ENCODE data around the gene MIEF1.

DNA sequence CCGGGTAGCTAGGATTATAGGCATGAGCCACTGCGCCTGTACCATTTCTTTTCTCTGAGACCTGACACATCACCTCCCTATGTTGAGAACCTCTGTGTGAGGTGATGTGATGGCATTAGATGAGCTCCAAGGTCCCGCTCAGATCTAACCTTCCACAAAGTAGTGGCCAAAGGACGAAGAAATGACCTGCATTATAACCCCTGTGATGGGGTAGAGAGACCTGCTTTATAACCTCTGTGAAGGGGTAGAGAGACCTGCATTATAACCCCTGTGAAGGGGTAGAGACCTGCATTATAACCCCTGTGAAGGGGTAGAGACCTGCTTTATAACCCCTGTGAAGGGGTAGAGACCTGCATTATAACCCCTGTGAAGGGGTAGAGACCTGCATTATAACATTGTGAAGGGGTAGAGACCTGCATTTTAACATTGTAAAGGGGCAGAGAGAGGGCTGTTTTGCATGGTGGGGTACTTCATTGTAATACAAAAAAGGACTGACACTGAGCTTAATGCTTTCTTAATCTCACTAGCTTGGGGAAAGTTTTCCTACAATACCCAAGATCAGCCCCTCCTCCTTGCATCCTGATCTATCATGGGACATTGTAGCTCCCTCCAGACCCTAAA lies 8.5 kb downstream of the MIEF1 start:
- TF ChIP-seq, protein P1, sequence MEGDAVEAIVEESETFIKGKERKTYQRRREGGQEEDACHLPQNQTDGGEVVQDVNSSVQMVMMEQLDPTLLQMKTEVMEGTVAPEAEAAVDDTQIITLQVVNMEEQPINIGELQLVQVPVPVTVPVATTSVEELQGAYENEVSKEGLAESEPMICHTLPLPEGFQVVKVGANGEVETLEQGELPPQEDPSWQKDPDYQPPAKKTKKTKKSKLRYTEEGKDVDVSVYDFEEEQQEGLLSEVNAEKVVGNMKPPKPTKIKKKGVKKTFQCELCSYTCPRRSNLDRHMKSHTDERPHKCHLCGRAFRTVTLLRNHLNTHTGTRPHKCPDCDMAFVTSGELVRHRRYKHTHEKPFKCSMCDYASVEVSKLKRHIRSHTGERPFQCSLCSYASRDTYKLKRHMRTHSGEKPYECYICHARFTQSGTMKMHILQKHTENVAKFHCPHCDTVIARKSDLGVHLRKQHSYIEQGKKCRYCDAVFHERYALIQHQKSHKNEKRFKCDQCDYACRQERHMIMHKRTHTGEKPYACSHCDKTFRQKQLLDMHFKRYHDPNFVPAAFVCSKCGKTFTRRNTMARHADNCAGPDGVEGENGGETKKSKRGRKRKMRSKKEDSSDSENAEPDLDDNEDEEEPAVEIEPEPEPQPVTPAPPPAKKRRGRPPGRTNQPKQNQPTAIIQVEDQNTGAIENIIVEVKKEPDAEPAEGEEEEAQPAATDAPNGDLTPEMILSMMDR (IDR thresholded peaks at IDR 0.05 in 4 of 5, conservative IDR thresholded peaks at IDR 0.05 in 1 of 5) = no peak
- no peak for TF ChIP-seq POLR2A (IDR thresholded peaks at IDR 0.05)

Measured in gastrocnemius medialis (tissue), 4 donors.